Activated naive CD8-positive, alpha-beta T cell treated with anti-CD3 and anti-CD28 coated beads, Interleukin-2, amount 50 U/mL, for 24 hours (primary cell): ENCODE results near the gene RAB6A.
"Not testable (repeated sequence)": the region's sequence is repeated elsewhere in the genome, so short reads cannot be mapped to it uniquely, and the experiment has no call there.

ENCODE experiments used
- ATAC-seq: fragments of 150-1000 bp; cut with Tn5 transposase; one replicate; pipeline ENCODE4 v1.10.0; 2021
- DNase-seq: peaks from one replicate; pipeline ENCODE4 v3.0.0; 2021
- H3K27ac Mint-ChIP-seq: one replicate; pipeline ENCODE4 v1.8.0; 2021; ENCODE audit warnings: mild to moderate bottlenecking, mixed read lengths
- H3K27me3 Mint-ChIP-seq: one replicate; pipeline ENCODE4 v1.8.0; 2021; ENCODE audit warnings: mixed read lengths
- H3K36me3 Mint-ChIP-seq: one replicate; pipeline ENCODE4 v1.8.0; 2021; ENCODE audit warnings: low read depth, mixed read lengths
- H3K4me1 Mint-ChIP-seq: one replicate; pipeline ENCODE4 v1.8.0; 2021; ENCODE audit warnings: mixed read lengths
- H3K4me3 Mint-ChIP-seq: one replicate; pipeline ENCODE4 v1.8.0; 2021; ENCODE audit warnings: mild to moderate bottlenecking, moderate library complexity, mixed read lengths
- H3K9me3 Mint-ChIP-seq: one replicate; pipeline ENCODE4 v1.8.0; 2021; ENCODE audit warnings: mixed read lengths

RAB6A gene

DNA sequence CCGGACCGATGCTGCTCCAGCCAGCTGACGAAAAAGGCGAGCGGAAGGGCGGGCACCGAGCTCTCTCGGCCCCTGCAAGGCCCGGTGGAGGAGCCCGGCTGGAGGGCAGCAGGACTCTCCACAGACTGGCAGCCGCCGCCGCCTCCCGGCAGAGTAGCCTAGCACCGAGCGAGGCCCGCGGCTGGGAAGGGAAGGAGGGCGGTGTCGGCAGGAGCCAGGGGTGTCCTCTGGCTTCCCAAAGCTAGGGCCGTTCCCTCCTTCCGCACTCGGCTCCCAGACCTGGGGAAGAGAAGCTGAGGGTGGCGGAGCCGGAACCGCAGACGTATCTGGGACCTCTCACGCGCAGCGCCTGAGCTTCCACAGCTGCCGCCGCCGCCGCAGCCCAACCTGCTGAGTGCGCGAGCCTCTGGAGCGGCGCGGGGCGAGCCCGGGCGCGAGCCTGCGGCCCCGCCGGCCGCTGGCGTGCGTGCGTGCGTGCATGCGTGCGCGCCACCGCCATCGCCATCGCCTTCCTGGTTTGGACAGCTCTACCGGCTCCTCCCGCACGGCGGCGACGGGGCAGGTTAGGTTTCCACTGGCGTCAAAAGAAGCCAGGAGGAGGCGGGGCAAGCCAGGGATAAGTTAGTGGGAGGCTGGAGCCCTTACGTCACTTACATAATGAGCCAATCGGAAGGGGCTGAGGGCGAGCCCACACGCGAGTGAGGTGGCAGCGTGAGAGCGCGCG lies at the start of gene RAB6A:
Gene RAB6A, minus strand, starts transcription at position 396 of the 724 bp plus-strand sequence. CDS start 439 bp downstream, outside the sequence.
- ATAC-seq (peak; percentile 95), DNase-seq (peak; percentile 99)
- Mint-ChIP-seq H3K4me1 (peaks cover 30% of the 10 kb centered on the region), H3K4me3 (peak within 1 kb of the TSS; percentile 95), H3K27me3 (no peaks in the 10 kb centered on the region), H3K36me3 (peaks cover 5% of the 10 kb centered on the region), H3K9me3 (no peaks in the 10 kb centered on the region), H3K27ac (peak within 1 kb of the TSS; percentile 93)

- Mint-ChIP-seq H3K4me1 (no peaks in the 10 kb centered on the region), H3K27ac (no peak overlapping the region), H3K9me3 (no peaks in the 10 kb centered on the region), H3K36me3 (peaks cover 19% of the 10 kb centered on the region), H3K4me3 (no peak overlapping the region), H3K27me3 (no peaks in the 10 kb centered on the region)
- no peak for ATAC-seq
- no peak for DNase-seq
Observed at GRCh38 chr11:73810637-73811036, 49.8 kb upstream of the RAB6A start.

- Mint-ChIP-seq H3K9me3 (no peaks in the 10 kb centered on the region), H3K36me3 (peaks cover 17% of the 10 kb centered on the region), H3K4me1 (no peaks in the 10 kb centered on the region), H3K27ac (no peak overlapping the region), H3K27me3 (no peaks in the 10 kb centered on the region), H3K4me3 (no peak overlapping the region)
- DNase-seq: no peak
- no peak for ATAC-seq
Observed at GRCh38 chr11:73808052-73808451, 47.2 kb upstream of the RAB6A start.

GRCh38 chr11:73804712-73805111 lies 43.8 kb upstream of the RAB6A start:
- DNase-seq (no peak), ATAC-seq (no peak)
- H3K9me3 Mint-ChIP-seq: no peaks in the 10 kb centered on the region
- H3K4me1 Mint-ChIP-seq: no peaks in the 10 kb centered on the region
- H3K4me3 Mint-ChIP-seq: no peak overlapping the region
- peaks cover 11% of the 10 kb centered on the region for H3K36me3 Mint-ChIP-seq
- H3K27me3 Mint-ChIP-seq: no peaks in the 10 kb centered on the region
- H3K27ac Mint-ChIP-seq: no peak overlapping the region

- no peak overlapping the region for H3K4me3 Mint-ChIP-seq
Observed at GRCh38 chr11:73801136-73801535, 40.3 kb upstream of the RAB6A start.

GRCh38 chr11:73800276-73800806 lies 39.5 kb upstream of the RAB6A start:
- Mint-ChIP-seq H3K27ac (no peak overlapping the region), H3K4me1 (no peaks in the 10 kb centered on the region), H3K36me3 (peaks cover 4% of the 10 kb centered on the region), H3K4me3 (no peak overlapping the region), H3K27me3 (no peaks in the 10 kb centered on the region), H3K9me3 (no peaks in the 10 kb centered on the region)
- no peak for ATAC-seq
- no peak for DNase-seq

More at GRCh38 chr11:73801136-73801535, 40.3 kb upstream of the RAB6A start:
- no peaks in the 10 kb centered on the region for H3K4me1 Mint-ChIP-seq
- no peak for DNase-seq
- H3K27me3 Mint-ChIP-seq: no peaks in the 10 kb centered on the region
- no peaks in the 10 kb centered on the region for H3K9me3 Mint-ChIP-seq
- H3K27ac Mint-ChIP-seq: no peak overlapping the region
- peaks cover 7% of the 10 kb centered on the region for H3K36me3 Mint-ChIP-seq
- ATAC-seq: no peak

DNA sequence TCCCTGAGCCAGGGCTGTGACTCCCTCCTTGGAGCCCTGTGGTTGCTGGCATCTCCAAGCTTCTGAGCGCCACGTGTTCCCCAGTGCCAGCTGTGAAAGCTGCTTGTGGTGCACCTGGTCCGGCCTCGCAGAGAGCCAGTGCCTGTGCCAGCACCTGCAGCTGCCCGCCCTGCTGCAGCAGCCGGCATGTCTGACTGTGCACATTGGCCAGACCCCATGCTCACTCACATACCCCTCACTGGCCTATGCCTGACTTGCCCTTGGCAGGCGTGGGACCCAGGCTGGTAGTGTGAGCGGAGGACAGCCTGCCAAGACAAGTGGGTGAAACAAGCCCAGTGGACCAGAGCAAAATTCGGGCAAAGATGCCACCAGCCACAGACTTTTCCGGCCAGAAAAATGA lies 36.6 kb upstream of the RAB6A start:
- Mint-ChIP-seq H3K9me3 (no peaks in the 10 kb centered on the region), H3K27me3 (no peaks in the 10 kb centered on the region), H3K4me3 (no peak overlapping the region), H3K4me1 (no peaks in the 10 kb centered on the region), H3K27ac (no peak overlapping the region), H3K36me3 (peaks cover 7% of the 10 kb centered on the region)
- no peak for ATAC-seq
- no peak for DNase-seq

GRCh38 chr11:73795925-73796632 lies 35.2 kb upstream of the RAB6A start:
- Mint-ChIP-seq H3K9me3 (no peaks in the 10 kb centered on the region), H3K4me3 (no peak overlapping the region), H3K27ac (no peak overlapping the region), H3K4me1 (no peaks in the 10 kb centered on the region), H3K36me3 (peaks cover 7% of the 10 kb centered on the region), H3K27me3 (no peaks in the 10 kb centered on the region)
- DNase-seq (no peak), ATAC-seq (no peak)

- Mint-ChIP-seq H3K4me3 (no peak overlapping the region), H3K9me3 (no peaks in the 10 kb centered on the region), H3K27me3 (no peaks in the 10 kb centered on the region), H3K36me3 (peaks cover 8% of the 10 kb centered on the region), H3K4me1 (peaks cover 17% of the 10 kb centered on the region), H3K27ac (no peak overlapping the region)
- DNase-seq (no peak), ATAC-seq (no peak)
Observed at GRCh38 chr11:73792584-73792983, 31.7 kb upstream of the RAB6A start.

GRCh38 chr11:73789279-73789670 lies 28.4 kb upstream of the RAB6A start:
- Mint-ChIP-seq H3K9me3 (no peaks in the 10 kb centered on the region), H3K4me1 (peaks cover 21% of the 10 kb centered on the region), H3K4me3 (peak overlapping the region; percentile 100), H3K27me3 (no peaks in the 10 kb centered on the region), H3K36me3 (peaks cover 6% of the 10 kb centered on the region), H3K27ac (peak overlapping the region; percentile 98)
- DNase-seq (no peak), ATAC-seq (no peak)

DNA sequence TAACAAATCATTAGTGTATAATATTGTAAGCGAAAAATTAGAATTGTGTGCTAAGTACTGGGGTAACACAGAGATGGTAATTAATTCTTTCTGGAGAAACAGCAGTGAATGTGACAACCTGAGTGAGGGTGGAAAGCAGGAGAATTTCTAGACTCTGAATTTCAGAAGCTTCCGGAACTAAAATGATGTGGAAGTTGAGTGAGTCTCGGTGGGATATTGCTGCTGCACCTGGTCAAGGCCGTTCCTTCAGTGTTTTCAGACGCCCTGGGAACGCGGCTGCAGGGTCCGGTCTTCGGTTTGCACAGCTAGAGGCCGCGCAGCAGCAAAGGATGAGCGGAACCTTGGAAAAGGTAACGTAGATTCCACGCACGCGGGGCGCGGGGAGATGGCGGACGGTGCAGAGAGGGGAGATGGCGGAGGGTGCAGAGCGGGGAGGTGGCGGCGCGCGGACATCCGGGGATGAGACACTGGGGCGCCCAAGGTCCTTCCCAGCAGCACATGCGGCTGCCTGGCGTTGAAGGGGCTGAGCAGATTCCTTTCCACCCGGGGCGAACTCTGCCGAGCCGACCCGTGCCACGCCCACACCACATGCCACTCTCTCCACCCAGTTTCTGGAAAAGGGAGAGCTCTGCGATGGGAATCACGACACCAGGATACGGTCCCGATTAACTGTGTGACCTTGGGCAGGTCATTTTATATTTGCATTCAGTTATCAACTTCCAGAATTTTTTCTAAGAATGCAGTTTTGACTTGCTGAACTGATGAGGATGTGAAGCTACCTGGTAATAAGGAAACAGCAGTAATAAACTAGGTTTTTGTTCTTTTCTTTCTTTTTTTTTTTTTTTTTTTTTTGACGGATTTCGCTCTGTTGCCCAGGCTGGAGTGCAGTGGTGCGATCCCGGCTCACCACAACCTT lies 27.0 kb upstream of the RAB6A start, which contains the start of gene MRPL48:
Gene MRPL48, plus strand, starts transcription at position 232 of the 916 bp plus-strand sequence. Its CDS starts 98 bp downstream, at position 330.
- Mint-ChIP-seq H3K4me1 (peaks cover 21% of the 10 kb centered on the region), H3K9me3 (no peaks in the 10 kb centered on the region), H3K27ac (peak within 1 kb of the TSS; percentile 98), H3K4me3 (peak within 1 kb of the TSS; percentile 100), H3K27me3 (no peaks in the 10 kb centered on the region), H3K36me3 (peaks cover 2% of the 10 kb centered on the region)
- DNase-seq (peak; percentile 90), ATAC-seq (peak; percentile 100)

DNA sequence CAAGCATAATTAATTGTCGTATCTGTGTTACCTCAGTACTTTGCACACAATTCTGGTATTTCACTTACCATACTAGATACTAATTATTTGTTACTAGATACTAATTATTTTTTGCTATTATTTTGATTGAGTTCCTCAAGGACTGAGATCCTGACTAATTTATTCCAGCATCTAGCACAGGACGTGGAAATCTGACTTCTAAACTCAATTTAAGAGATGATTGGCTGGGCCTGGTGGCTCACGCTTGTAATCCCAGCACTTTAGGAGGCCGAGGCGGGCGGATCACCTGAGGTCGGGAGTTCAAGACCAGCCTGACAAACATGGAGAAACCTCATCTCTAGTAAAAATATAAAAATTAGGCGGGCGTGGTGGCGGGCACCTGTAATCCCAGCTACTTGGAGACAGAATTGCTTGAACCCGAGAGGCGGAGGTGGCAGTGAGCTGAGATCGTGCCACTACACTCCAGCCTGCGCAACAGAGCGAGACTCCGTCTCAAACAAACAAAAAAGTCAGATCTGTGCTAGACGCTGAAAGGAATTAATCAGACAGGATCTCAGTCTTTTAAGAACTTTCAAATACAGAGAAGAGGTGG lies 26.3 kb upstream of the RAB6A start:
- H3K36me3 Mint-ChIP-seq: peaks cover 2% of the 10 kb centered on the region
- peaks cover 21% of the 10 kb centered on the region for H3K4me1 Mint-ChIP-seq
- peak overlapping the region; percentile 98 for H3K27ac Mint-ChIP-seq
- H3K27me3 Mint-ChIP-seq: no peaks in the 10 kb centered on the region
- no peak for ATAC-seq
- DNase-seq: peak; percentile 14
- peak overlapping the region; percentile 100 for H3K4me3 Mint-ChIP-seq
- H3K9me3 Mint-ChIP-seq: no peaks in the 10 kb centered on the region

DNA sequence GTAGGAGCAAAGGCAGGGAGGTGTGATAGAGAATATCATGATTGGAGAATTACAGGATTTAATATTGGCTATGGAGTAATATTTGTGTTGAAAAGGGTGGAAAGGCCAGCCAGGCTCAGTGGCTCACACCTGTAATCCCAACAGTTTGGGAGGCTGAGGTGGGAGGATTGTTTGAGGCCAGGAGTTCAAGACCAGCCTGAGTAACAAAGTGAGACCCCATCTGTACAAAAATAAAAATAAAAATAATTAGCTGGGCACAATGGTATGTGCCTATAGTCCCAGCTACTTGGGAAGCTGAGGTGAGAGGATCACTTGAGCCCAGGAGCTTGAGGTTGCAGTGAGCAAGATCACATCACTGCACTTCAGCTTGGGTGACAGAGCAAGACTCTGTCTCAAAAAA lies 24.6 kb upstream of the RAB6A start:
- not testable (repeated sequence) for H3K27me3 Mint-ChIP-seq, ATAC-seq, DNase-seq, H3K9me3 Mint-ChIP-seq, H3K27ac Mint-ChIP-seq, H3K36me3 Mint-ChIP-seq, H3K4me3 Mint-ChIP-seq
- H3K4me1 Mint-ChIP-seq: peaks cover 23% of the 10 kb centered on the region

GRCh38 chr11:73784734-73785133 lies 23.9 kb upstream of the RAB6A start:
- Mint-ChIP-seq H3K36me3 (peaks cover 2% of the 10 kb centered on the region), H3K27me3 (no peaks in the 10 kb centered on the region), H3K27ac (no peak overlapping the region), H3K9me3 (no peaks in the 10 kb centered on the region), H3K4me3 (no peak overlapping the region), H3K4me1 (peaks cover 23% of the 10 kb centered on the region)
- no peak for DNase-seq
- no peak for ATAC-seq
